Large intestine (tissue), 3 donors: Measurements from ENCODE around the gene GRIN2A. TPM values are rescaled to one million over a fixed set of nuclear protein-coding genes. Genes with fewer than 3 reads are reported as not detected.

Experiments
- DNase-seq, 2 donors: peaks; one replicate each; pipeline versions ENCODE4 v3.0.0 to v3.0.0-alpha.2; 2013
- H3K27ac ChIP-seq: one replicate; pipeline ENCODE4 v1.5.1; 2013; ENCODE audit warnings: low read length
- H3K27me3 ChIP-seq: 2 replicates; pipeline ENCODE4 v1.6.1; 2013; ENCODE audit warnings: low read length; ENCODE audit not compliant: control insufficient read depth, insufficient read depth
- H3K36me3 ChIP-seq: 2 replicates; pipeline ENCODE4 v1.6.1; 2013; ENCODE audit warnings: low read length; ENCODE audit not compliant: control insufficient read depth, insufficient read depth
- H3K4me1 ChIP-seq: one replicate; pipeline ENCODE4 v1.6.1; 2013; ENCODE audit warnings: low read length; ENCODE audit not compliant: control insufficient read depth, insufficient read depth
- H3K4me3 ChIP-seq: one replicate; pipeline ENCODE4 v1.5.1; 2013; ENCODE audit warnings: low read length
- H3K9me3 ChIP-seq: one replicate; pipeline ENCODE4 v1.6.1; 2013; ENCODE audit warnings: mild to moderate bottlenecking, low read depth, low read length, moderate library complexity; ENCODE audit not compliant: control insufficient read depth
- WGBS: methylation state at CpG from one replicate; pipeline ENCODE4 v1.1.5; 2013; ENCODE audit warnings: low lambda C conversion rate; ENCODE audit not compliant: insufficient coverage; 5-methylcytosine and 5-hydroxymethylcytosine counted together
- polyA plus RNA-seq: library from polyadenylated mRNA; unstranded; fragments of 120-200 nt; gene quantifications from one replicate; pipeline ENCODE4 v1.2.1, GENCODE V29; 2013

The GRIN2A gene
- polyA plus RNA-seq, 1 donor, result 0.10 TPM

DNA sequence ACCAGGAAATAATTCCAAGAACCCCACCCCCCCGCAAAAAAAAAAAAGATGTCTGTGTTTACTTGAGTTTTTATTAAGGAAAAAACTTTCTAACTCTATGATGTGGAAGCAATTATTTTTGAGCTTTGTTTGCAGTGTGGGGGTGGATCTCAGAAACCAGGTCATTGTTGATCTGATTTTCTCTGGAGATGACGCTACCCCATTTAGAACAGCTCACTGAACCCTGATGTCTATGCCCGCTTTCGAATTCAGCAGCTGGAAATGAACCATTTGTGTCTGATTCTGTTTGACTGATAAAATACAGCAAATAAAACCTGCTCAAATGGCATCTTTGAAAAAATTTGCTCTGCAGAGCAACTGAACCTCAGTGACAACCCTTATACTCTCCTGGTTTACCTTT, 368.6 kb downstream of the GRIN2A start:
- Histone ChIP-seq H3K27me3 (no peaks in the 10 kb centered on the region), H3K4me1 (no peaks in the 10 kb centered on the region), H3K27ac (no peak overlapping the region), H3K4me3 (no peak overlapping the region), H3K36me3 (no peaks in the 10 kb centered on the region), H3K9me3 (no peaks in the 10 kb centered on the region)
- DNase-seq, result no peak
- 80% methylated on average over 1 of the region's 4 CpGs for WGBS

DNA sequence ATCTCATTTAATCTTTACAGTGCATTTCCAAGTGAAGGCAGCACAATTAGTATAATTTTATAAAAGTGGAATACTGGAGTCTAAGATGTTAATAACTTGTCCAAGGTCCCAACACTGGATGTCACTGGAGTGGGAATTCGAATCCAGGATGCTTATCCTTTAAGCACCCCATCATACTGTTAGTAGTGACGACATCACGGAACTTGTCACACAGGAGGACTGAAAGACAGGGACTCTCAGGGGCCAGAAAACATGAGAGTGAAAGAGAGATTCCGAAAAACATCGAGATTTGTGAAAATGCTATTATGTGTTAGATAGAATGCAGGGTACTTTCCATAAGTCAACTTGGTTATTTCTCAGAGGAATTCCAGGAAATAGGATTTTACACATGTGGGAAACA, 374.0 kb downstream of the GRIN2A start:
- DNase-seq, result no peak
- Histone ChIP-seq H3K27ac (no peak overlapping the region), H3K36me3 (no peaks in the 10 kb centered on the region), H3K27me3 (no peaks in the 10 kb centered on the region), H3K4me1 (no peaks in the 10 kb centered on the region), H3K4me3 (no peak overlapping the region), H3K9me3 (no peaks in the 10 kb centered on the region)
- 90% methylated on average over 2 of the region's 5 CpGs for WGBS

GRCh38 chr16:9807302-9807701, 374.9 kb downstream of the GRIN2A start:
- H3K4me3 ChIP-seq, result no peak overlapping the region
- H3K4me1 ChIP-seq, result no peaks in the 10 kb centered on the region
- no CpG with 5 or more reads among the region's 3 CpGs for WGBS
- no peak for DNase-seq
- no peaks in the 10 kb centered on the region for H3K27me3 ChIP-seq
- H3K9me3 ChIP-seq, result no peaks in the 10 kb centered on the region
- H3K27ac ChIP-seq, result no peak overlapping the region
- H3K36me3 ChIP-seq, result no peaks in the 10 kb centered on the region

- Histone ChIP-seq H3K27ac (no peak overlapping the region), H3K9me3 (no peaks in the 10 kb centered on the region), H3K36me3 (no peaks in the 10 kb centered on the region), H3K4me1 (no peaks in the 10 kb centered on the region), H3K27me3 (no peaks in the 10 kb centered on the region), H3K4me3 (no peak overlapping the region)
- DNase-seq, result no peak
- 83% methylated on average over 2 of the region's 2 CpGs for WGBS
Measured at GRCh38 chr16:9805109-9805508, 377.1 kb downstream of the GRIN2A start.

DNA sequence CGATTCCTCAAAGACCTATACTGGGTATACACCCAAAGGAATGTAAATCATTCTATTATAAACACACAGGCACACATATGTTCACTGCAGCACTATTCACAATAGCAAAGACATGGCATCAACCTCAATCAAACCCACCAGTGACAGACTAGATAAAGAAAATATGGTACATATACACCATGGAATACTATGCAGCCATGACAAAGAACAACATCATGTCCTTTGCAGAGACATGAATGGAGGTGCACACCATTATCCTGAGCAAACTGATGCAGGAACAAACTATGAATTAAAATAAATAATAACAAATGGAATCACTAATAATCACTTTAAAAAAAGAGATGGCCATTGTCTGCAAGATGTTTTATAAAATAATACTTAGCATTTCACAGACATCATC, 380.1 kb downstream of the GRIN2A start:
- no peak overlapping the region for H3K4me3 ChIP-seq
- WGBS, result no CpG with 5 or more reads among the region's 1 CpG
- H3K4me1 ChIP-seq, result no peaks in the 10 kb centered on the region
- no peak overlapping the region for H3K27ac ChIP-seq
- no peak for DNase-seq
- no peaks in the 10 kb centered on the region for H3K27me3 ChIP-seq
- no peaks in the 10 kb centered on the region for H3K9me3 ChIP-seq
- H3K36me3 ChIP-seq, result no peaks in the 10 kb centered on the region

- Histone ChIP-seq H3K27me3 (no peaks in the 10 kb centered on the region), H3K27ac (no peak overlapping the region), H3K9me3 (no peaks in the 10 kb centered on the region), H3K36me3 (no peaks in the 10 kb centered on the region), H3K4me1 (no peaks in the 10 kb centered on the region), H3K4me3 (no peak overlapping the region)
- no CpG with 5 or more reads among the region's 1 CpG for WGBS
- no peak for DNase-seq
Measured at GRCh38 chr16:9801651-9802050, 380.6 kb downstream of the GRIN2A start.

DNA sequence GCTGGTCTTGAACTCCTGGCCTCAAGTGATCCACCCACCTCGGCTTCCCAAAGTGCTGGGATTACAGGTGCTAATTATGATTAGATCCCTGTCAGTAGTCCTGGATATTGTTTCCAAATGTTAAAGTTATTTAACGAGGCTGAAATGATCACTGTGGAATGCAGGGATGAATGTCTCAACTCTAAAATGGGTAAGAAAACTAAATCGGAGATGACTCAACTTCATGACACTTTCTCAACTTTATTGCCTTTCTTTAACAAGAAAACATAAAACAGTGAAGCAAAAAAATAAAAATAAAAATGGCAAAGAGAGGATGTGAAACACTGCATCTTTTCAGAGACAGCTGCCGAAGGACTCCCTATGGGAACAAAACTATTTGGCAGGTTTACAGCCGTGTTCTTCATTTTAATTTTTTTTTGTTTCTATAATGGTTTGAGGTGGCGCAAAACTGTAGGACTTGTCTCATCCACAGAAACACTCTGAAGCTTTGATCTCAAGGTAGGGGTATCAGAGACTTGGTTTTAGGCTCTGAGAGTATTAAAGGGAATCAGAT, 382.0 kb downstream of the GRIN2A start:
- no peak for DNase-seq
- 90% methylated on average over 2 of the region's 6 CpGs for WGBS
- Histone ChIP-seq H3K4me1 (no peaks in the 10 kb centered on the region), H3K27ac (no peak overlapping the region), H3K27me3 (no peaks in the 10 kb centered on the region), H3K36me3 (no peaks in the 10 kb centered on the region), H3K4me3 (no peak overlapping the region), H3K9me3 (no peaks in the 10 kb centered on the region)

- H3K36me3 ChIP-seq, result no peaks in the 10 kb centered on the region
- no peak overlapping the region for H3K27ac ChIP-seq
- H3K27me3 ChIP-seq, result no peaks in the 10 kb centered on the region
- WGBS, result no CpG with 5 or more reads among the region's 8 CpGs
- H3K4me3 ChIP-seq, result no peak overlapping the region
- no peaks in the 10 kb centered on the region for H3K9me3 ChIP-seq
- no peaks in the 10 kb centered on the region for H3K4me1 ChIP-seq
- no peak for DNase-seq
Measured at GRCh38 chr16:9798952-9799580, 383.2 kb downstream of the GRIN2A start.

DNA sequence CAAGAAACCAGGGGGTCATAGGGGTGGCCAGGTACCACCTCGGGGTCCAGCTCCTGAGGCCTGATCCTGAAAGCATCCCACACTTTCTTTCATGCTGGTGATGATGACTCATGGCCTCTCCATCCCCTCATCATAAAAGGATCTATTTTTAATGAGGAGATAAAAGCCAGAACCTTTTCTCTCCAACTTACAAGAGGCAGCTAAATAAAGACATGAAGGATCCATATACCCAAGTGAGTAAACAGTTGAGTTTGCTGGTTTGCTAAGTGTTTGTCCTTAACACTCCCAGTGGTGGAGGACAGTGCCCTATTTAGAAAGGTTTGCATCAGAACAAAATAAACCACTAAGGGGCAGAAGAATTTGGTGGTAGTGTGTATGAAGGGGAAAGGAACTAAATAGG, 383.8 kb downstream of the GRIN2A start:
- H3K4me1 ChIP-seq, result no peaks in the 10 kb centered on the region
- H3K9me3 ChIP-seq, result no peaks in the 10 kb centered on the region
- no peaks in the 10 kb centered on the region for H3K27me3 ChIP-seq
- no peak overlapping the region for H3K27ac ChIP-seq
- WGBS, result no CpG with 5 or more reads among the region's 1 CpG
- no peak overlapping the region for H3K4me3 ChIP-seq
- no peak for DNase-seq
- H3K36me3 ChIP-seq, result no peaks in the 10 kb centered on the region

GRCh38 chr16:9797306-9797705, 384.9 kb downstream of the GRIN2A start:
- Histone ChIP-seq H3K4me1 (no peaks in the 10 kb centered on the region), H3K27ac (no peak overlapping the region), H3K36me3 (no peaks in the 10 kb centered on the region), H3K4me3 (no peak overlapping the region), H3K9me3 (no peaks in the 10 kb centered on the region), H3K27me3 (no peaks in the 10 kb centered on the region)
- WGBS, result no CpG with 5 or more reads among the region's 6 CpGs
- no peak for DNase-seq

- H3K4me1 ChIP-seq, result no peaks in the 10 kb centered on the region
- no peak overlapping the region for H3K4me3 ChIP-seq
- DNase-seq, result no peak
- H3K27ac ChIP-seq, result no peak overlapping the region
- H3K9me3 ChIP-seq, result no peaks in the 10 kb centered on the region
- H3K27me3 ChIP-seq, result no peaks in the 10 kb centered on the region
- WGBS, result 100% methylated on average over 4 of the region's 6 CpGs
- no peaks in the 10 kb centered on the region for H3K36me3 ChIP-seq
Measured at GRCh38 chr16:9793623-9794022, 388.6 kb downstream of the GRIN2A start.
